ENCODE results near the gene PIK3CB.

Gene PIK3CB

DNA sequence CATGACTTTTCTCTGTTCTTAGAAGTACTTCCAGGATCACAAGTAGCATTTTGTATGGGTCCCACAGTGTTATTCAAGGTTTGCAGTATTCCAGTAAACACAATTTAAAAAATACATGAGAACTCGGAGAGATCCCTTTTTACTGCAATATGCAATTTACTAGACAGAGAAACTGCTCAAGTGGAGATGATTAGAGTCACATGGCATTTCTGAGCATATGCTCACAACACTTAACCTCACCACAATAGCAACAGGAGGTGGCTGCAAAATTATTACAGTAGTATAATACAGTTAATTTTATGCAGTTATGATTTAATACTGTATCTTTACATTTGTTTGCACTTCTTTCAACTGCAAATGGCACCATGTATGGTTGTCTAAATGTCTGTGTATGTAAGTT lies 87.5 kb downstream of the PIK3CB start:
- TF ChIP-seq MAX (IDR thresholded peaks at IDR 0.05) (0 out of 2 replicates have a peak, but pooled peaks have one; percentile 12), NFIC (IDR thresholded peaks at IDR 0.05) (no peak), TAF1 (IDR thresholded peaks at IDR 0.05; ENCODE audit: low read depth) (no peak)

- no peak for TF ChIP-seq EGR1 (IDR thresholded peaks at IDR 0.05)
- no peak for TF ChIP-seq MAX (IDR thresholded peaks at IDR 0.05)
- no peak for TF ChIP-seq TAF1 (IDR thresholded peaks at IDR 0.05; ENCODE audit: low read depth)
- TF ChIP-seq EP300 (IDR thresholded peaks at IDR 0.05; ENCODE audit: borderline replicate concordance), result no peak
- no peak for TF ChIP-seq RAD21 (IDR thresholded peaks at IDR 0.05; ENCODE audit: low read depth)
- no peak for TF ChIP-seq CEBPB (IDR thresholded peaks at IDR 0.05)
Measured at GRCh38 chr3:138740072-138740471, 94.7 kb downstream of the PIK3CB start.

- TF ChIP-seq CREB1 (IDR thresholded peaks at IDR 0.05; ENCODE audit: low read depth), result no peak
- TF ChIP-seq, protein P1, sequence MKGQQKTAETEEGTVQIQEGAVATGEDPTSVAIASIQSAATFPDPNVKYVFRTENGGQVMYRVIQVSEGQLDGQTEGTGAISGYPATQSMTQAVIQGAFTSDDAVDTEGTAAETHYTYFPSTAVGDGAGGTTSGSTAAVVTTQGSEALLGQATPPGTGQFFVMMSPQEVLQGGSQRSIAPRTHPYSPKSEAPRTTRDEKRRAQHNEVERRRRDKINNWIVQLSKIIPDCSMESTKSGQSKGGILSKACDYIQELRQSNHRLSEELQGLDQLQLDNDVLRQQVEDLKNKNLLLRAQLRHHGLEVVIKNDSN (IDR thresholded peaks at IDR 0.05), result no peak
- no peak for TF ChIP-seq EP300 (IDR thresholded peaks at IDR 0.05; ENCODE audit: borderline replicate concordance)
- TF ChIP-seq, protein P2, sequence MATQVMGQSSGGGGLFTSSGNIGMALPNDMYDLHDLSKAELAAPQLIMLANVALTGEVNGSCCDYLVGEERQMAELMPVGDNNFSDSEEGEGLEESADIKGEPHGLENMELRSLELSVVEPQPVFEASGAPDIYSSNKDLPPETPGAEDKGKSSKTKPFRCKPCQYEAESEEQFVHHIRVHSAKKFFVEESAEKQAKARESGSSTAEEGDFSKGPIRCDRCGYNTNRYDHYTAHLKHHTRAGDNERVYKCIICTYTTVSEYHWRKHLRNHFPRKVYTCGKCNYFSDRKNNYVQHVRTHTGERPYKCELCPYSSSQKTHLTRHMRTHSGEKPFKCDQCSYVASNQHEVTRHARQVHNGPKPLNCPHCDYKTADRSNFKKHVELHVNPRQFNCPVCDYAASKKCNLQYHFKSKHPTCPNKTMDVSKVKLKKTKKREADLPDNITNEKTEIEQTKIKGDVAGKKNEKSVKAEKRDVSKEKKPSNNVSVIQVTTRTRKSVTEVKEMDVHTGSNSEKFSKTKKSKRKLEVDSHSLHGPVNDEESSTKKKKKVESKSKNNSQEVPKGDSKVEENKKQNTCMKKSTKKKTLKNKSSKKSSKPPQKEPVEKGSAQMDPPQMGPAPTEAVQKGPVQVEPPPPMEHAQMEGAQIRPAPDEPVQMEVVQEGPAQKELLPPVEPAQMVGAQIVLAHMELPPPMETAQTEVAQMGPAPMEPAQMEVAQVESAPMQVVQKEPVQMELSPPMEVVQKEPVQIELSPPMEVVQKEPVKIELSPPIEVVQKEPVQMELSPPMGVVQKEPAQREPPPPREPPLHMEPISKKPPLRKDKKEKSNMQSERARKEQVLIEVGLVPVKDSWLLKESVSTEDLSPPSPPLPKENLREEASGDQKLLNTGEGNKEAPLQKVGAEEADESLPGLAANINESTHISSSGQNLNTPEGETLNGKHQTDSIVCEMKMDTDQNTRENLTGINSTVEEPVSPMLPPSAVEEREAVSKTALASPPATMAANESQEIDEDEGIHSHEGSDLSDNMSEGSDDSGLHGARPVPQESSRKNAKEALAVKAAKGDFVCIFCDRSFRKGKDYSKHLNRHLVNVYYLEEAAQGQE (IDR thresholded peaks at IDR 0.05; ENCODE audit: low read depth), result no peak
- no peak for TF ChIP-seq CEBPB (IDR thresholded peaks at IDR 0.05)
- no peak for TF ChIP-seq TEAD4 (IDR thresholded peaks at IDR 0.05)
Measured at GRCh38 chr3:138732456-138732855, 102.3 kb downstream of the PIK3CB start.

DNA sequence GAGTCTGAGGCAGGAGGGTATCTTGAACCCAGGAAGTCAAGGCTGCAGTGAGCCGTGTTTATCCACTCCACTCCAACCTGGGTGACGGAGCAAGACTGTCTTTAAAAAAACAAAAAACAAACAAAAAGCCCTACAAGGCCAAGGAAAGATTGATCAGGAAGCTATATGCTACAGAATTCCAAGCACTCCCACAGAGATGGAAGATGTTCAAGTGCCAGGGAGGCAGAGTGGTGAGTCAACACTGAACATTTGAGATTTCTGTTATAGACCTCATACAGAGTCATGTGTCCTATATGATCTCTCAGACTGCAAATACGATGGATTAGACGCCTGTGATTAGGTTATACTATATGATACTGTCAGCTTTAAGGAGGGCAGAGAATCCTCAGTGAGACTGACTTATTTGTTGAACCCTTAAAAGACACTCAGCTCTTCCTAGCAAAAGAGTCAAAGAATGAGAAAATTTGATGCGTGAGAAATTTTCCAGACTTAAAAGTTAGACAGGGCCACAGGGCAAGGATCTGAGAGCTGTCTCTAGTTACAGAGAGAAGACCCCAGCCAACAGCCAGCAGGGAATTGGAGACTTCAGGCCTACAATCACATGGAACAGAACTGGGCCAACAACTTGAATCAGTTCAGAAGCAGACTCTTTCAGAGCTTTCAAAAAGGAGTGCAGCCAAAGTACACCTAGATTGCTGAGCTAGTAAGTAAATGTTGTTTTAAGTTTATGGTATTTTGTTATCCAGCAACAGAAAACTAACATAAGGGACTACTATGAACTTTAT lies 107.6 kb downstream of the PIK3CB start:
- TF ChIP-seq CREB1 (IDR thresholded peaks at IDR 0.05; ENCODE audit: low read depth) (no peak), NFIC (IDR thresholded peaks at IDR 0.05) (no peak), TEAD4 (IDR thresholded peaks at IDR 0.05) (no peak), YY1 (IDR thresholded peaks at IDR 0.05; ENCODE audit: low read depth) (no peak), EP300 (IDR thresholded peaks at IDR 0.05; ENCODE audit: borderline replicate concordance) (no peak), FOXM1 (IDR thresholded peaks at IDR 0.05; ENCODE audit: borderline replicate concordance, low read depth) (no peak), MAX (IDR thresholded peaks at IDR 0.05) (no peak)
- TF ChIP-seq, protein P1 (IDR thresholded peaks at IDR 0.05), result no peak

DNA sequence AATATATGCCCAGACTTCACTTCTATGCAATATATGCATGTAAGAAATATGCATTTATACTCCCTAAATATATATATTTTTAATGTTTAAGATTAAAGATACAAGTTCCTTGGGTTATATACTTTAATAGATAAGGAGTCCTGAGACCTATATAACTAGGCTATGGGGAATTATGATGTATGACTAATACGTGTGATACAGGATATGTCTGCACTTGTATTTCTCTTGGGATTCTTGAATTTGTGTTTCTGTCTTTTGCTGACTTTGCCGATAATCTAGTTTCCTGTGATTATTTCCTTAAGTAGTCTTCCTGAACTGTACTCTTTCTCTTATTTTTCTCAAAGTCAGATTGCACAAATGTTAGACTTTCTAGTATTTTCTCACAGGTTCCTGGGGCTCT lies 109.6 kb downstream of the PIK3CB start:
- TF ChIP-seq TCF12 (IDR thresholded peaks at IDR 0.05; ENCODE audit: low read depth) (no peak), EGR1 (IDR thresholded peaks at IDR 0.05) (no peak), CEBPB (IDR thresholded peaks at IDR 0.05) (no peak), TEAD4 (IDR thresholded peaks at IDR 0.05) (no peak), ZBTB7A (IDR thresholded peaks at IDR 0.05; ENCODE audit: low read depth) (no peak), RAD21 (IDR thresholded peaks at IDR 0.05; ENCODE audit: low read depth) (no peak), FOXM1 (IDR thresholded peaks at IDR 0.05; ENCODE audit: borderline replicate concordance, low read depth) (no peak), NFIC (IDR thresholded peaks at IDR 0.05) (no peak), EP300 (IDR thresholded peaks at IDR 0.05; ENCODE audit: borderline replicate concordance) (no peak), TAF1 (IDR thresholded peaks at IDR 0.05; ENCODE audit: low read depth) (no peak), YY1 (IDR thresholded peaks at IDR 0.05; ENCODE audit: low read depth) (no peak)
- TF ChIP-seq, protein P1 (IDR thresholded peaks at IDR 0.05), result no peak
- TF ChIP-seq, protein P2 (IDR thresholded peaks at IDR 0.05; ENCODE audit: low read depth), result no peak

DNA sequence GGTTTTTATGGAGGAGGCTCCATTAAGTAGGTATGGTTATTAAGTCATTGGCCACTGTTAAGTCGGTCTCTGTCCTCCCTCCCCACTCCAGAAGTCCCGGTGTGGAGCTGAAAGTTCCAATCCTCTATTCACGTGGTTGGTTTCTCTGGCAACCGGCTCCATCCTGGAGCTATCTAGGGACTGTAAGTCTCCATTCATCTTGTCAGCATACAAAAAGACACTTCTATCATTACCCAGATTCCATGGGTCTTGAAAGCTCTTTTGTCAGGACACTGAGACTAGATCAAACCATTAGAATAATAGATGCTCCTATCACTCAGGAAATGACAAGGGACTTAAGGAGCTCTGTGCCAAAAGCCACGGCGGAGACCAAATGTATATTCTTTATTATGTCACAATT lies 110.3 kb downstream of the PIK3CB start:
- TF ChIP-seq TEAD4 (IDR thresholded peaks at IDR 0.05), result no peak
- no peak for TF ChIP-seq TAF1 (IDR thresholded peaks at IDR 0.05; ENCODE audit: low read depth)
- TF ChIP-seq NFIC (IDR thresholded peaks at IDR 0.05), result no peak
- no peak for TF ChIP-seq ZBTB7A (IDR thresholded peaks at IDR 0.05; ENCODE audit: low read depth)
- TF ChIP-seq EGR1 (IDR thresholded peaks at IDR 0.05), result no peak
- TF ChIP-seq TCF12 (IDR thresholded peaks at IDR 0.05; ENCODE audit: low read depth), result no peak
- no peak for TF ChIP-seq FOXM1 (IDR thresholded peaks at IDR 0.05; ENCODE audit: borderline replicate concordance, low read depth)
- TF ChIP-seq, protein P2 (IDR thresholded peaks at IDR 0.05; ENCODE audit: low read depth), result no peak
- TF ChIP-seq YY1 (IDR thresholded peaks at IDR 0.05; ENCODE audit: low read depth), result no peak
- TF ChIP-seq, protein P1 (IDR thresholded peaks at IDR 0.05), result no peak
- no peak for TF ChIP-seq RAD21 (IDR thresholded peaks at IDR 0.05; ENCODE audit: low read depth)
- TF ChIP-seq EP300 (IDR thresholded peaks at IDR 0.05; ENCODE audit: borderline replicate concordance), result no peak
- TF ChIP-seq CEBPB (IDR thresholded peaks at IDR 0.05), result no peak
- TF ChIP-seq CREB1 (IDR thresholded peaks at IDR 0.05; ENCODE audit: low read depth), result no peak
- TF ChIP-seq MAX (IDR thresholded peaks at IDR 0.05), result no peak

All from Ishikawa (cell line).